Upper lobe of left lung (tissue), 6 donors: ENCODE results near the gene MAP3K10. TPM values are rescaled to one million over a fixed set of nuclear protein-coding genes. Genes with fewer than 3 reads are reported as not detected.

Source experiments
- ATAC-seq, 2 donors: fragments of 200-7000 bp; cut with Tn5 transposase; one replicate each; pipeline ENCODE4 v1.9.1; 2022; ENCODE audit warnings: mild to moderate bottlenecking in 2 of 2, moderate library complexity in 2 of 2; ENCODE audit not compliant: low FRiP score in 2 of 2
- DNase-seq, 2 donors: peaks; one replicate each; pipeline ENCODE4 v3.0.0-alpha.2; 2019 to 2020
- H3K27ac ChIP-seq, 4 donors: fragments of 200-600 bp; sonication (generic); one replicate each; pipeline ENCODE4 v1.5.1; 2016 to 2019
- H3K27me3 ChIP-seq, 4 donors: fragments of 200-600 bp; sonication (generic); one replicate each; pipeline ENCODE4 v1.5.1; 2017 to 2019
- H3K36me3 ChIP-seq, 4 donors: fragments of 200-600 bp; sonication (generic); one replicate each; pipeline ENCODE4 v1.5.1; 2016 to 2019
- H3K4me1 ChIP-seq, 4 donors: fragments of 200-600 bp; sonication (generic); one replicate each; pipeline ENCODE4 v1.5.1; 2018 to 2019
- H3K4me3 ChIP-seq, 4 donors: fragments of 200-600 bp; sonication (generic); one replicate each; pipeline ENCODE4 v1.5.1; 2017 to 2019; ENCODE audit warnings: mild to moderate bottlenecking in 2 of 4, moderate library complexity in 1 of 4
- H3K9me3 ChIP-seq, 4 donors: fragments of 200-600 bp; sonication (generic); one replicate each; pipeline ENCODE4 v1.5.1; 2018 to 2019
- CTCF ChIP-seq, 6 experiments: fragments of 450-650 bp in 4 of 6; fragments of 200-600 bp in 2 of 6; sonication (generic) in 2 of 6; IDR thresholded peaks; one replicate each; pipeline ENCODE4 v1.5.1; 2016 to 2019; ENCODE audit warnings: antibody characterized with exemption in 6 of 6
- EP300 ChIP-seq, 4 donors: sonication (generic); formaldehyde crosslinking; IDR thresholded peaks; one replicate each; pipeline ENCODE4 v1.5.1; 2017; ENCODE audit warnings: antibody characterized with exemption in 4 of 4, control low read depth in 2 of 4
- POLR2A ChIP-seq, 4 donors: fragments of 450-650 bp; IDR thresholded peaks; one replicate each; pipeline ENCODE4 v1.5.1; 2016 to 2017; ENCODE audit warnings: antibody characterized with exemption in 4 of 4, mild to moderate bottlenecking in 2 of 4
- POLR2AphosphoS5 ChIP-seq, 2 donors: sonication (generic); formaldehyde crosslinking; IDR thresholded peaks; one replicate each; pipeline ENCODE4 v1.5.1; 2017; ENCODE audit warnings: antibody characterized with exemption in 2 of 2
- WGBS, 2 donors: methylation state at CpG; one replicate each; pipeline ENCODE4 v1.1.5; 2017 to 2018; 5-methylcytosine and 5-hydroxymethylcytosine counted together
- total RNA-seq, 6 donors: library from RNA; depleted of rRNA in 4 of 6; stranded (reverse); fragments of >200 nt in 4 of 6; gene quantifications; one replicate each; pipeline versions ENCODE4 v1.1.0 to v1.2.1, GENCODE V29; 2016 to 2021
- donor health status: DM: no; HTN: no; CAD: no; lungs with moderate emphysema.
- donor health status: DM: no; HTN: yes; CAD: no; lungs with severe emphysema.

The MAP3K10 gene
- total RNA-seq, 6 donors from 2014 or later, result 9.0 to 56.6 (median 18.4) TPM

GRCh38 chr19:40220674-40221073 lies 29.4 kb downstream of the MAP3K10 start:
- Histone ChIP-seq H3K36me3 (no peaks in the 10 kb centered on the region), H3K27ac (no peak overlapping the region), H3K4me1 (peaks cover 17 to 37% (median 23%) of the 10 kb centered on the region in 4 donors), H3K4me3 (no peak overlapping the region), H3K9me3 (no peaks in the 10 kb centered on the region), H3K27me3 (peaks cover 3 to 47% (median 23%) of the 10 kb centered on the region in 4 donors)
- WGBS, 2 donors, result 80 to 90% methylated on average over 9 of the region's 9 CpGs
- no peak for DNase-seq
- no peak for ATAC-seq
- TF ChIP-seq CTCF (IDR thresholded peaks at IDR 0.05) (no peak), POLR2A (IDR thresholded peaks at IDR 0.05) (no peak), EP300 (IDR thresholded peaks at IDR 0.05) (no peak), POLR2AphosphoS5 (IDR thresholded peaks at IDR 0.05) (no peak)

GRCh38 chr19:40221858-40222619 lies 30.8 kb downstream of the MAP3K10 start:
- no peaks in the 10 kb centered on the region for H3K36me3 ChIP-seq
- peaks cover under 1 to 44% (median 22%) of the 10 kb centered on the region in 4 donors for H3K27me3 ChIP-seq
- no peak overlapping the region for H3K4me3 ChIP-seq
- ATAC-seq, result peak; percentile 82 to 87
- no peak overlapping the region for H3K27ac ChIP-seq
- peaks cover 25 to 44% (median 32%) of the 10 kb centered on the region in 4 donors for H3K4me1 ChIP-seq
- 47 to 62% methylated on average over 41 of the region's 41 CpGs for WGBS, 2 donors
- DNase-seq, result peak; percentile 76 to 86
- TF ChIP-seq POLR2AphosphoS5 (IDR thresholded peaks at IDR 0.05), result no peak
- TF ChIP-seq CTCF (IDR thresholded peaks at IDR 0.05), result peak; percentile 79 to 90 (median 86)
- H3K9me3 ChIP-seq, result no peaks in the 10 kb centered on the region

- peaks cover 0 to 32% (median 9%) of the 10 kb centered on the region in 4 donors for H3K27me3 ChIP-seq
- no peak overlapping the region for H3K4me3 ChIP-seq
- ATAC-seq (no peak), DNase-seq (peak in 1 of 2 donors; percentile 90)
- WGBS, 2 donors, result 15 to 31% methylated on average over 22 to 44 of the region's 48 CpGs
- H3K9me3 ChIP-seq, result no peaks in the 10 kb centered on the region
- H3K4me1 ChIP-seq, result peaks cover 19 to 33% (median 22%) of the 10 kb centered on the region in 4 donors
- TF ChIP-seq CTCF (IDR thresholded peaks at IDR 0.05) (peak in 1 of 6 experiments; percentile 2), POLR2AphosphoS5 (IDR thresholded peaks at IDR 0.05) (no peak)
- H3K36me3 ChIP-seq, result no peaks in the 10 kb centered on the region
- no peak overlapping the region for H3K27ac ChIP-seq
These were observed 32.1 kb downstream of the MAP3K10 start for GRCh38 chr19:40223135-40223822.

- peak in 1 of 2 donors; percentile 75 for DNase-seq
- peaks cover 18 to 32% (median 23%) of the 10 kb centered on the region in 4 donors for H3K4me1 ChIP-seq
- no peaks in the 10 kb centered on the region for H3K9me3 ChIP-seq
- H3K27me3 ChIP-seq, result peaks cover 0 to 25% (median 5%) of the 10 kb centered on the region in 4 donors
- no peaks in the 10 kb centered on the region for H3K36me3 ChIP-seq
- 80 to 83% methylated on average over 14 to 26 of the region's 32 CpGs for WGBS, 2 donors
- H3K4me3 ChIP-seq, result no peak overlapping the region
- H3K27ac ChIP-seq, result no peak overlapping the region
- TF ChIP-seq CTCF (IDR thresholded peaks at IDR 0.05), result no peak
- no peak for TF ChIP-seq EP300 (IDR thresholded peaks at IDR 0.05)
- TF ChIP-seq POLR2AphosphoS5 (IDR thresholded peaks at IDR 0.05), result no peak
- TF ChIP-seq POLR2A (IDR thresholded peaks at IDR 0.05), result no peak
- no peak for ATAC-seq
These were observed 33.3 kb downstream of the MAP3K10 start for GRCh38 chr19:40224342-40225150.
